Activated T-cell treated with anti-CD3 and anti-CD28 coated beads, Interleukin-2, amount 50 U/mL, for 72 hours (primary cell): ENCODE data around the gene TRPC4. TPM values are rescaled to one million over a fixed set of nuclear protein-coding genes. Genes with fewer than 3 reads are reported as not detected.

Source experiments
- ATAC-seq, 2 donors: fragments of 150-1000 bp; cut with Tn5 transposase; replicated peaks in 1 of 2; 2 replicates each; pipeline ENCODE4 v1.10.0; 2021; ENCODE audit warnings: moderate library complexity in 2 of 2, mild to moderate bottlenecking in 1 of 2
- DNase-seq, 2 donors: peaks; one replicate each; pipeline ENCODE4 v3.0.0; 2021 to 2022; ENCODE audit warnings: mixed read lengths in 1 of 2
- H3K27ac Mint-ChIP-seq: one replicate; pipeline ENCODE4 v1.8.0; 2022; ENCODE audit warnings: mild to moderate bottlenecking, moderate library complexity, mixed read lengths
- H3K27me3 Mint-ChIP-seq: one replicate; pipeline ENCODE4 v1.8.0; 2022; ENCODE audit warnings: low read depth, mixed read lengths
- H3K36me3 Mint-ChIP-seq, 2 donors: one replicate each; pipeline ENCODE4 v1.8.0; 2022; ENCODE audit warnings: mixed read lengths in 2 of 2, mild to moderate bottlenecking in 1 of 2; ENCODE audit not compliant: insufficient read depth in 2 of 2
- H3K4me1 Mint-ChIP-seq: one replicate; pipeline ENCODE4 v1.8.0; 2022; ENCODE audit warnings: low read depth, mixed read lengths
- H3K4me3 Mint-ChIP-seq, 2 donors: one replicate each; pipeline ENCODE4 v1.8.0; 2022; ENCODE audit warnings: mild to moderate bottlenecking in 2 of 2, mixed read lengths in 2 of 2, moderate library complexity in 2 of 2
- H3K9me3 Mint-ChIP-seq, 2 donors: one replicate each; pipeline ENCODE4 v1.8.0; 2022; ENCODE audit warnings: mixed read lengths in 2 of 2
- total RNA-seq, 2 donors: library from RNA; stranded (reverse); gene quantifications; one replicate each; pipeline ENCODE4 v1.2.3, GENCODE V29; 2022

Gene TRPC4
- not detected for total RNA-seq

DNA sequence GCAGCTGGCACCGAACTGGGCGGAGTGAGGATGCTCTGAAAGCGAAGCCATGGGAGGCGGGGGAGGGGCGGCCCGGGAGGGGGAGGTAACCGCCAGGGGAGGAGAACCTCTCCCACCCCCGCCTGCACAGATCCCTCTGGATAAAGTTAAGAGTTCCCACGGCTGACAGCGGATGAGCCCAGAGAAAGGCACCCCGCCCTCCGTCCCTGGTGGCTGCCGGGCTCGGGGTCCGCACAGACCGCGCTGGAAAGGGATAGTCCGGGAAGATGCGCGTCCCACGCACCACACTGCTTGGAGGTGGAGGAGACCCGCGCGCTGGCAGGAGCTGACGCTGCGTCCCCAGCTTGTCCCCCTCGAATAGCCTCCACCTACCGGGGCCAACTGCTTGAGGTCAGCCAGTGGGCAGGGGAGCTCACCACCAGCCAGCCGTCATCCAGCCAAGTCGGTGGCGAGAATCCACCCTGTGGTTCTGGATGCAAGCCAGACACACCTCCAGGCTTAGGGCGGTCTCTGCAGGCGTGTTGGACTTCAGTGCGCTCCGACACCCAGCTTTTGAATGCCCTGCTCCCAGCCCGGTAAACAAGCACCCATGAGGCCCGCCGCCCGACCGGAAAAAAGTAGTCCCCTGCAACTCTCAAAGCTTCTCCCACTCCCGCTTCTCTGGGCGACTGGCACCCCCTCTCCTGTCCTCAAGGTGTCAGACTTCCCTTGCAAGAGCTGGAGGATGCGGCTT, at the start of gene TRPC4:
TRPC4 (minus strand) TSS at position 17 of the 733 bp plus-strand sequence. CDS start 86,439 bp downstream, outside the sequence.
- ATAC-seq, result no peak
- peaks cover 0 to 1% of the 10 kb centered on the region in 2 donors for H3K36me3 Mint-ChIP-seq
- peaks cover 0 to 2% of the 10 kb centered on the region in 2 donors for H3K9me3 Mint-ChIP-seq
- peak within 1 kb of the TSS; percentile 2 to 50 for H3K4me3 Mint-ChIP-seq
- DNase-seq, result no peak
- no peak within 1 kb of the TSS for H3K27ac Mint-ChIP-seq
- peaks cover 29% of the 10 kb centered on the region for H3K27me3 Mint-ChIP-seq
- H3K4me1 Mint-ChIP-seq, result peaks cover 7% of the 10 kb centered on the region

DNA sequence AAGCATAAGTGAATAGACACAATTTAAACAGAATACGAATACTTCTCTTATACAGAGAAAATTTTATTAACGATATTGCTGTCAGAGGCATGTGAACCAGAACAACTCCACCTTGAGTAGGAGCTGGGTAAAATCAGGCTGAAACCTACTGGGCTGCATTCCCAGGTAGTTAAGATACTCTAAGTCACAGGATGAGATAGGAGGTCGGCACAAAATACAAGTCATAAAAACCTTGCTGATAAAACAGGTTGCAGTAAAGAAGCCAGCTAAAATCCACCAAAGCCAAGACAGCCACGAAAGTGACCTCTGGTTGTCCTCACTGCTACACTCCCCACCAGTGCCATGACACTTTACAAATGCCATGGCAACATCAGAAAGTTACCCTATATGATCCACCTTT, 49.2 kb upstream of the TRPC4 start:
- no peaks in the 10 kb centered on the region for H3K4me1 Mint-ChIP-seq
- ATAC-seq (no peak), DNase-seq (no peak)
- H3K9me3 Mint-ChIP-seq, result peaks cover 2 to 5% of the 10 kb centered on the region in 2 donors
- no peaks in the 10 kb centered on the region for H3K27me3 Mint-ChIP-seq
- no peak overlapping the region for H3K27ac Mint-ChIP-seq
- no peak overlapping the region for H3K4me3 Mint-ChIP-seq
- no peaks in the 10 kb centered on the region for H3K36me3 Mint-ChIP-seq

DNA sequence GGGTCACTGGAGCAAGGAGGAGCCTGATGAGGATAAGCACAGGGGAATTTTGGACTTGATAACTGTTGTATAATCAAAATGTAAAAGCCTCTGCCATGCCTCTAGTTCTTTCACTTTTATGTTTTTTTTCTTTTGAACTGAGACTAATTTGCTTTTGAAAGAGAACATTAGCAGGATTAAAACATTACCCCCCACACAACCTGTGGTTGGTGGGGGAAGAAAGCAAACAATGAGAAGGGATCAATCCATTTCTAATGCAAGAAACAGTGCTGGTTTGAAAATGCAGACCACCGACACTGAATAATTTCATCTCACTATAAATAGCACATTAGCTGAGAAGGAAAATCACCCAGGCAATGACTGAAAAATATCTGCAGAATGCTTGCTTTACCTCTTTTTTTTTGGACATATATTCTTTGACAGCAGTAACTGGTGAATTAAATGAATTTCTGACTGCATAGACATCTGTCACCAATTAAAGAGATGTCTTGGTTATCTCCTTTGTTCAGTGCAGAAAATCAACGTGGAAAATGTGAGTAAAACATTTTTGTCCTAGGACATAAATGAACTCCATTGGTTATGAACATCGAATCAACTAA, 48.6 kb upstream of the TRPC4 start:
- DNase-seq (no peak), ATAC-seq (no peak)
- Mint-ChIP-seq H3K27me3 (no peaks in the 10 kb centered on the region), H3K4me3 (no peak overlapping the region), H3K36me3 (no peaks in the 10 kb centered on the region), H3K27ac (no peak overlapping the region), H3K4me1 (no peaks in the 10 kb centered on the region), H3K9me3 (peaks cover 2 to 5% of the 10 kb centered on the region in 2 donors)

DNA sequence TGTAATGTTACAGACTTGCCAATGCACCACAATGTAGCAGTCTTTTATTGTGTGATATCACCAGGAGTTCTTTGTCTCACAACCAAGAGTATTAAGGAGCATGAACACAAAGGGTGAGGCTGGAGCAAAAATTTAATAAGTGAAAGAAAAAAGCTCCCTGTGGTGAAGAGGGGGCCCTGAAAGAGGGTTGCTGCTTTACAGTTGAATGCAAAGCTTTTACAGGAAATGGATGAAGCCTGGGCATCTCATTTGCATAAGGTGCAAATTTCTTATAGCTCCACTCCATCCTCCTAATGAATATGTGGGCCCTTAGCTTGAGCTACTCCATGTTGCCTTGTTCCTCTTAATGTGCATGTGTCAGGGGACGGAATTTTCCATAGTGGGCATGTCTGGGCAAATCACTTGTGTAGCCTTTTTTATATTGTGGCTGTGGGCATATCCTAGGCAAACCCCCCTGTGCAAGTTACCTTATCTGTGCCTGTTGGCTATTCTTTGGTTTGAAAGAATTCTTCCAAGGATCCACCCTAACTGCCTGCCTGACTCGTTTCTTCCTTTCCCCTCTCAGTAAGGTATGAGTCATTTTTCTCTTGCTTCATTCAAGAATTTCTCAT, 45.3 kb upstream of the TRPC4 start:
- Mint-ChIP-seq H3K4me1 (no peaks in the 10 kb centered on the region), H3K27ac (no peak overlapping the region), H3K27me3 (no peaks in the 10 kb centered on the region), H3K36me3 (no peaks in the 10 kb centered on the region), H3K4me3 (no peak overlapping the region), H3K9me3 (peaks cover 4 to 5% of the 10 kb centered on the region in 2 donors)
- no peak for ATAC-seq
- DNase-seq, result no peak

DNA sequence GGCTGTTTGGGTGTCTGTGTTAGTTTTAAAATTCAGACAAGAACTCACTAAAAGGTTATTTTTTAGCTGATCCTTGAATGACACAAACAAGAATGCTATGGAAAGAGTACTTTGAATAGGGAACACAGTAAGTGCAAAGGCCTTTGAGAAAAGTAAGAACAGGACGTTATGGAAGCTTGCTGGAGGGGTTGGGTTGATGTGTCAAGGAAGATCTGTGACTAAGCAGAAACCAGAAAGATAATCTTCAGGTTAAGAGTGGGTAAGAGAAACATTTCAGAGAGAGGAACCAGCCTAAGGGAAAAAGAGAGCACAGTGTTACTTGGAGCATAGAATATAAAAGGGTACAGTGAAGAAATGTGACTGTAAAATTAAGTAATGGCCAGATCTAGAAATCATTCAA, 41.2 kb upstream of the TRPC4 start:
- H3K4me1 Mint-ChIP-seq, result no peaks in the 10 kb centered on the region
- ATAC-seq (no peak), DNase-seq (no peak)
- no peak overlapping the region for H3K4me3 Mint-ChIP-seq
- H3K27ac Mint-ChIP-seq, result no peak overlapping the region
- no peaks in the 10 kb centered on the region for H3K36me3 Mint-ChIP-seq
- no peaks in the 10 kb centered on the region for H3K27me3 Mint-ChIP-seq
- H3K9me3 Mint-ChIP-seq, result peaks cover 4 to 7% of the 10 kb centered on the region in 2 donors

DNA sequence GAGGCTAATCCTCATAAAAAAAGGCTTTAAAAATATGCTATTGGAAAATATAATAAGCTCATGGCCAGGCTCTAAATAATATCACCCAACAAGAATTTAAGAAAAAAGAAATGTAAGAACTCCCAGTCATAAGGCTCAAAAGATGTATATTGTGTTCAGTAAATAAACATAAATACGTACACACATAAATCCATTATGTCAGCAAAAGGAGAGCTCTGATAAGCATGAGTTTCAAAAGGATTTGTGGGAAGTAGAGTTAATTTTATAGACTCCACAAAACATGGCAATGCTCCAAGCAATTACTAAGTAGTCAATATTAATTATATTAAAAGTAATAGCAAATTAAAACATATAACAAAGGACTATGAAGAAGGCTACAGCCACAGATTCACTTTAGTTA, 37.3 kb upstream of the TRPC4 start:
- no peak overlapping the region for H3K27ac Mint-ChIP-seq
- DNase-seq (no peak), ATAC-seq (no peak)
- no peak overlapping the region for H3K4me3 Mint-ChIP-seq
- peaks cover 2 to 7% of the 10 kb centered on the region in 2 donors for H3K9me3 Mint-ChIP-seq
- H3K4me1 Mint-ChIP-seq, result no peaks in the 10 kb centered on the region
- peaks cover 0 to 1% of the 10 kb centered on the region in 2 donors for H3K36me3 Mint-ChIP-seq
- H3K27me3 Mint-ChIP-seq, result no peaks in the 10 kb centered on the region

DNA sequence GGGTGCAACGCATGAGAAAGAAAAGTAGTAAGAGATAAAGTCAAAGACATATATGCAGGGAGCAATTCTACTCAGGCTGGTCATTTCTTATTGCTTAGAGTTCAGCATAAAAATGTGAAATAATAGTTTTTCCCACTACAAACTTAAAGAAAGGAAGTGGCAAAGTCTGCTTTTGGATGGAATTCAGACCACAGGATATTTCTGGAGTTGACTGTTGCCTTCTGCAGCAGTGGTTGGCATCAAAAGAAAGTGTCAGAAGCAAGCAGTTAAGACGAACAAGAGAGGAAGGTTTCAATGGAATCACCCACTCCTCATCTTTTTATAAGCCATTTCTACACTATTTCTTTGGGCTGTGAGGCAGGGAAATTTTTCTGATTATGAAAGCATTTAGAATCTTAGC, 36.2 kb upstream of the TRPC4 start:
- H3K27me3 Mint-ChIP-seq, result no peaks in the 10 kb centered on the region
- ATAC-seq (no peak), DNase-seq (no peak)
- H3K9me3 Mint-ChIP-seq, result peaks cover 2 to 5% of the 10 kb centered on the region in 2 donors
- H3K4me1 Mint-ChIP-seq, result no peaks in the 10 kb centered on the region
- H3K27ac Mint-ChIP-seq, result no peak overlapping the region
- no peak overlapping the region for H3K4me3 Mint-ChIP-seq
- H3K36me3 Mint-ChIP-seq, result peaks cover 0 to 1% of the 10 kb centered on the region in 2 donors

DNA sequence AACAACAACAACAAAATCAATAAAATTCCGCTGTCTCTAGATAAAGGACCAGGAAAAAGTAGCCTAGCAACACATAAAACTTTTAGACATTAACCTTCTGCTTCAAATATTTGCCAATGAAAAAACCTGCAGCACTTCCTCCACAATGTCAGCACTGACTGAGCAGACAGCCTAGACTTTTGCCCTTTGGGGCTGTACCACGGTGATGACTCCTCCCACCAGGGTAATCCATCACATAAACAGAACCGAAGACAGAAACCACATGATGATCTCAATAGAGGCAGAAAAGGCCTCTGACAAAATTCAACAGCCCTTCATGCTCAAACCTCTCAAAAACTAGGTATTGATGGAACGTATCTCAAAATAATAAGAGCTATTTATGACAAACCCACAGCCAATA, 30.2 kb upstream of the TRPC4 start:
- ATAC-seq (no peak), DNase-seq (no peak)
- no peaks in the 10 kb centered on the region for H3K27me3 Mint-ChIP-seq
- H3K9me3 Mint-ChIP-seq, result peaks cover 2% of the 10 kb centered on the region in 2 donors
- H3K4me3 Mint-ChIP-seq, result no peak overlapping the region
- H3K4me1 Mint-ChIP-seq, result no peaks in the 10 kb centered on the region
- no peak overlapping the region for H3K27ac Mint-ChIP-seq
- peaks cover 0 to 1% of the 10 kb centered on the region in 2 donors for H3K36me3 Mint-ChIP-seq

DNA sequence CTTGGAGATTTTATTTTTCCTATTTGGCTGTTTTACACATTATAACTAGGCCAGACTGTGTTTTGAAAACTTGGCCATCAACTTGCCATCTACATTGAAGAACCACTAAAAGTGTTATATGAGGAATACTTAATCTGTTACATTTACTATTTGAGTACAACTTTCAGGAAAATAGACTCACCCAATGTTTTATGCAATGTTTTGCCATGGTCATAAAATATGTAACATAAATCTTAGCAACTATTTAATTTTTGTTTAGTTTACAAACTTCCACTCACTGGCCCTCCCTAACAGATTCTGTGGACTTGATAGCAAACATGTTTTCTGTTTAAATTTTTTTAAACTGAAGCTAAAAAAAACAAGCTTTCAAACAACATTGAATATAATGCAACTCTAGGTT, 23.7 kb upstream of the TRPC4 start:
- Mint-ChIP-seq H3K4me1 (no peaks in the 10 kb centered on the region), H3K4me3 (no peak overlapping the region), H3K27me3 (no peaks in the 10 kb centered on the region), H3K9me3 (peaks cover 0 to 4% of the 10 kb centered on the region in 2 donors), H3K27ac (no peak overlapping the region), H3K36me3 (no peaks in the 10 kb centered on the region)
- DNase-seq (no peak), ATAC-seq (no peak)

DNA sequence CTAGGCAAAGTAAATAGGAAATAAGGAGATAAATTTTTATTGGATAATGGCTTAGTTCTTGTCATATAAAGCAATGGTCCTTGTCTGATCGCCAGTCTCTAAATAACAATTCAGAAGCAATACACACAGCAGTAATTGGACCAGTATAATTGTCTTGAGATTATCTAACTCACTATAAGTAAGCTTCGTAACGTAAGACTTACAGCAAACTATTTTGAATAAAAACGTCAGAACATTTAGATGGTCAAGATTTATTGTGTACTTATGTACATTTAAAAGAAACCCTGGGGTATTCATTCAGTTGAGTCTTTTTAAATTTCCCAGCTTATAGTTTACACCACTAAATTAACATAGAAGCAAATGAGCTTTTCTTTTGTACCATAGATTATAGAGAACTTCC, 20.2 kb upstream of the TRPC4 start:
- H3K4me3 Mint-ChIP-seq, result no peak overlapping the region
- H3K27me3 Mint-ChIP-seq, result no peaks in the 10 kb centered on the region

DNA sequence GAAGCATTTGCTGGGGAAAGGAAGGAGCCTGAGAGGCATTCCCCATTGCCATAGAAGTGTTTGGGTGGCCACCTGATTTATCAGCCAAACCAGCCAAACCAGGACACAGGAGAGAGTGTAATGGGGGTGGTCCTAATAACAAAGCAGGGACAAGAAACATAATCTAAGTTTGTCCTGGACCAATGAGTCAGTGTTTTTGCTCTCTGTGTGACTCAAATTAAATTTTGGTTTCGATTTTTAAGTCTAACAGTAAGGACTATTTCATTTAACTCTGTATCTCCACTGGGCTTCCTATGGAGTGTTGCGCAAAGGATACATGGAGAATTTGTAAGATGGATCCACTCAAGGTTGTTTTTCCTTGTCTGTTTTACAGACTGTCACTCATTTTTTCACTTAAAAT, 19.5 kb upstream of the TRPC4 start:
- Mint-ChIP-seq H3K27ac (no peak overlapping the region), H3K36me3 (no peaks in the 10 kb centered on the region), H3K27me3 (no peaks in the 10 kb centered on the region), H3K4me1 (no peaks in the 10 kb centered on the region), H3K9me3 (peaks cover 4 to 9% of the 10 kb centered on the region in 2 donors), H3K4me3 (no peak overlapping the region)
- DNase-seq (no peak), ATAC-seq (no peak)

More for the DNA sequence above, 20.2 kb upstream of the TRPC4 start:
- H3K36me3 Mint-ChIP-seq, result no peaks in the 10 kb centered on the region
- DNase-seq (no peak), ATAC-seq (no peak)
- H3K9me3 Mint-ChIP-seq, result peaks cover 4 to 9% of the 10 kb centered on the region in 2 donors
- H3K27ac Mint-ChIP-seq, result no peak overlapping the region
- no peaks in the 10 kb centered on the region for H3K4me1 Mint-ChIP-seq

DNA sequence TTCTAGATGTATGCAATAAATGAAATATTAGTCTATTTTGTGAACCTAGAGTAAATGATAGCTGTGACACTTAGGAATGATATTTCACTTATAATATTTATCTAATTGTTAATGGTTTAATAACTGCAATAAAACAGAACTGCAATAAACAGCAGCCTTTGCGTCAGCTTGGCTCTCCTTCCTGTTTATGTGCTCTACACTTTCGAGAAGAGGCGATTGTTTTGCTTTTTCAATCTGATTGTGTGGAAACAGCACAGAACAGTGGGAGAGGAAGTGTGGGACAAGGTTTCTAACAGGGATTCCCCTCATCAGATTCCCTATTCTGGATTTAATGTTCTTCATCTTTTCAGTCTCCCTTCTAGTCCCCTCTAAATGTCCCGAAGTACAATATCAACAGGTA, 17.3 kb upstream of the TRPC4 start:
- no peak for ATAC-seq
- H3K36me3 Mint-ChIP-seq, result no peaks in the 10 kb centered on the region
- H3K27ac Mint-ChIP-seq, result no peak overlapping the region
- no peak for DNase-seq
- no peaks in the 10 kb centered on the region for H3K4me1 Mint-ChIP-seq
- H3K27me3 Mint-ChIP-seq, result no peaks in the 10 kb centered on the region
- H3K9me3 Mint-ChIP-seq, result peaks cover 4 to 9% of the 10 kb centered on the region in 2 donors
- H3K4me3 Mint-ChIP-seq, result no peak overlapping the region

DNA sequence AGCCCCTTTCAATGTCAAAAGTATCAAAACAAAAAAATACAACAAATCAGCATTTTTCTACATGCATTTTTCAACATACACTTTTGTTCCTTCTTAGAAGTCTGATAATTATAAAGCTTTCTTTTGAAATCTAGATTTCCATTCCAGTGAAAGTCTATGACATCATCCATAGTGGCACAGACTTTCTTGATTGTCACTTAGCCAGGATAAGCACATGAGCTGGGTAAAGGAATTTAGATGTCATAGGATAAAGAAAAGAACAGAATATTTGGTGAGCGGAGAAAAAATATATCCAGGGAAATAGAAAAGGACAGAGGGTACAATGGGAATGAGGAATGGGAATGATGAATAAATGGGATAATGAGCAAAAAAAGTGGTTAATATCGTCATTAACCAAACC, 15.1 kb upstream of the TRPC4 start:
- ATAC-seq (no peak), DNase-seq (no peak)
- H3K27ac Mint-ChIP-seq, result no peak overlapping the region
- no peaks in the 10 kb centered on the region for H3K4me1 Mint-ChIP-seq
- no peaks in the 10 kb centered on the region for H3K27me3 Mint-ChIP-seq
- H3K9me3 Mint-ChIP-seq, result peaks cover 4 to 8% of the 10 kb centered on the region in 2 donors
- H3K4me3 Mint-ChIP-seq, result no peak overlapping the region
- no peaks in the 10 kb centered on the region for H3K36me3 Mint-ChIP-seq
